Fibroblast of lung (primary cell): ENCODE results near the gene KCNQ2.

Source experiments
- EZH2 ChIP-seq: IDR thresholded peaks from 2 replicates; pipeline ENCODE4 v1.5.1; 2012; ENCODE audit warnings: low read length, control low read depth, mild to moderate bottlenecking; ENCODE audit errors: missing control alignments
- TF ChIP-seq, protein P1 (sequence below), 2 donors: IDR thresholded peaks in 1 of 2; conservative IDR thresholded peaks in 1 of 2; 1 replicate in 1 of 2; 2 replicates in 1 of 2; pipeline ENCODE4 v1.5.1; 2011 to 2012; ENCODE audit warnings: low read length in 2 of 2, control low read depth in 1 of 2, inconsistent platforms in 1 of 2, low read depth in 1 of 2, mild to moderate bottlenecking in 1 of 2

GRCh38 chr20:63507083-63507743 lies 34.8 kb upstream of the KCNQ2 start:
- TF ChIP-seq, protein P1, sequence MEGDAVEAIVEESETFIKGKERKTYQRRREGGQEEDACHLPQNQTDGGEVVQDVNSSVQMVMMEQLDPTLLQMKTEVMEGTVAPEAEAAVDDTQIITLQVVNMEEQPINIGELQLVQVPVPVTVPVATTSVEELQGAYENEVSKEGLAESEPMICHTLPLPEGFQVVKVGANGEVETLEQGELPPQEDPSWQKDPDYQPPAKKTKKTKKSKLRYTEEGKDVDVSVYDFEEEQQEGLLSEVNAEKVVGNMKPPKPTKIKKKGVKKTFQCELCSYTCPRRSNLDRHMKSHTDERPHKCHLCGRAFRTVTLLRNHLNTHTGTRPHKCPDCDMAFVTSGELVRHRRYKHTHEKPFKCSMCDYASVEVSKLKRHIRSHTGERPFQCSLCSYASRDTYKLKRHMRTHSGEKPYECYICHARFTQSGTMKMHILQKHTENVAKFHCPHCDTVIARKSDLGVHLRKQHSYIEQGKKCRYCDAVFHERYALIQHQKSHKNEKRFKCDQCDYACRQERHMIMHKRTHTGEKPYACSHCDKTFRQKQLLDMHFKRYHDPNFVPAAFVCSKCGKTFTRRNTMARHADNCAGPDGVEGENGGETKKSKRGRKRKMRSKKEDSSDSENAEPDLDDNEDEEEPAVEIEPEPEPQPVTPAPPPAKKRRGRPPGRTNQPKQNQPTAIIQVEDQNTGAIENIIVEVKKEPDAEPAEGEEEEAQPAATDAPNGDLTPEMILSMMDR (conservative IDR thresholded peaks at IDR 0.05 in 1 of 2, IDR thresholded peaks at IDR 0.05 in 1 of 2; ENCODE audit: low read depth in 1 of 2, low read length in 2 of 2): no peak
- TF ChIP-seq EZH2: no peak
